Right cardiac atrium (tissue), 5 donors: ENCODE results near the gene NMT1. TPM values are rescaled to one million over a fixed set of nuclear protein-coding genes. Genes with fewer than 3 reads are reported as not detected.
A peak's percentile ranks its signal among the peaks of the same experiment; 100 is the strongest.

Experiments used
- ATAC-seq, 2 donors: fragments of 200-7000 bp; cut with Tn5 transposase; one replicate each; pipeline versions ENCODE4 v1.8.0 to v1.9.1; 2020; ENCODE audit warnings: moderate library complexity in 2 of 2, mild to moderate bottlenecking in 1 of 2
- DNase-seq, 3 donors: peaks; one replicate each; pipeline ENCODE4 v3.0.0-alpha.2; 2020
- H3K27ac ChIP-seq: one replicate; pipeline ENCODE4 v1.5.1; 2013; ENCODE audit warnings: mild to moderate bottlenecking, low read length, control low read depth, moderate library complexity
- H3K27me3 ChIP-seq: one replicate; pipeline ENCODE4 v1.6.1; 2013; ENCODE audit not compliant: control insufficient read depth, insufficient read depth
- H3K4me1 ChIP-seq: one replicate; pipeline ENCODE4 v1.6.1; 2013; ENCODE audit warnings: low read length; ENCODE audit not compliant: control insufficient read depth, insufficient read depth
- H3K4me3 ChIP-seq: one replicate; pipeline ENCODE4 v1.5.1; 2013; ENCODE audit warnings: low read length, control low read depth
- H3K9me3 ChIP-seq: one replicate; pipeline ENCODE4 v1.6.1; 2013; ENCODE audit warnings: low read length; ENCODE audit not compliant: control insufficient read depth
- WGBS: extraction: QIAGEN DNeasy Blood & Tissue Kit; methylation state at CpG from one replicate; pipeline ENCODE4 v1.1.7; 2013; 5-methylcytosine and 5-hydroxymethylcytosine counted together
- intact Hi-C, 4 donors: fragments of 100-400 bp; cut with DNase I; formaldehyde crosslinking; loops; one replicate each; pipeline versions ENCODE4 v1.11.0 to v1.14.0; 2022 to 2023
- polyA plus RNA-seq: library from polyadenylated mRNA; stranded (reverse); fragments of 200-250 nt; gene quantifications from one replicate; pipeline ENCODE4 v1.2.3, GENCODE V29; 2013
- total RNA-seq, 4 donors: library from RNA; stranded (reverse); fragmentation: NEBNext Ultra II Directional; extraction: Animal tissue kit (Norgen Biotek cat#: 25700); gene quantifications; one replicate each; pipeline ENCODE4 v1.2.1, GENCODE V29; 2021
- donor health status: healthy with polysubstance abuse.
- donor health status: DM: no; HTN: yes; CAD: no.
- donor health status: DM: no; HTN: no; CAD: no.
- donor health status: DM: no; HTN: yes; CAD: no; lungs with severe emphysema.
- donor health status: DM: yes; HTN: yes; CAD: no.

The NMT1 gene
- total and polyA plus RNA-seq, 5 donors, result 33.4 to 105 (median 66.5) TPM

DNA sequence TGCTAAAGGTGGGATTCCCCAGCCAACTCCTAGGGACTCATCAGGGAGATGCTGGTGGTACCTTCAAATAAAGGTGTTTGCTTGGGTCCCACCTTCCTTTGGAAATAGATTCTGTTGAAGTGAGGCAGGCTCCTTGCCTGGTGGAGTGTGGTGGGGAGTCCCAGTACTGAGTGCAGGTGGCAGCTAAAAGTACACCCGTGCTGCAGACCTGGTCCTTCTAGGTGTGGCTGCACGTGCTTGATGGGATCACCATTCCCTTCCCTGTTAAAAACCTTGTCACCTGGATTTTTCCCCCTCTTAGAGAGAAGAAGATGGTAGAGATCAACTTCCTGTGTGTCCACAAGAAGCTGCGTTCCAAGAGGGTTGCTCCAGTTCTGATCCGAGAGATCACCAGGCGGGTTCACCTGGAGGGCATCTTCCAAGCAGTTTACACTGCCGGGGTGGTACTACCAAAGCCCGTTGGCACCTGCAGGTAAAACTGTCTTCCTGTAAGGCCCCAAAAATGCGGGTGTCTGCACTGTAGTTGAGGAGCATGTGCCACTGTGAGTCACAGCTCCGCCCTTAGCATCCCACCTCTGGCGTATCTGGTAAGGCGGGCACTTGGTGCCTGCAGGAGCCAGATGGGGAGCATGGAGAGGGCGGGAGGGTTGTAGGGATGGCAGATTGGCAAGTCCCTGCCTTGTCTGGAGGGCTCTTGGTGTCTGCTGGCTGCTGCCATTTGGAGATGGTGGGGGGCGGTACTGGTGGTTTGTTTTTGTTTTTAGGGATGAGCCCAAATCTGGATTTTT, 37.2 kb downstream of the NMT1 start:
- intact Hi-C loops, result loop anchor here (2.0 to 10.0 kb wide), 5 partner anchors 34 to 183 kb away; partner anchors contain the start of genes PLCD3 (in 3 of the 4) and GFAP (in 2 of the 4)
- Histone ChIP-seq H3K4me1 (peaks cover 4% of the 10 kb centered on the region), H3K9me3 (no peaks in the 10 kb centered on the region), H3K27ac (no peak overlapping the region), H3K4me3 (no peak overlapping the region), H3K27me3 (no peaks in the 10 kb centered on the region)
- 85% methylated on average over 13 of the region's 13 CpGs for WGBS
- ATAC-seq (no peak), DNase-seq (peak in 2 of 3 donors; percentile 37 to 42)

DNA sequence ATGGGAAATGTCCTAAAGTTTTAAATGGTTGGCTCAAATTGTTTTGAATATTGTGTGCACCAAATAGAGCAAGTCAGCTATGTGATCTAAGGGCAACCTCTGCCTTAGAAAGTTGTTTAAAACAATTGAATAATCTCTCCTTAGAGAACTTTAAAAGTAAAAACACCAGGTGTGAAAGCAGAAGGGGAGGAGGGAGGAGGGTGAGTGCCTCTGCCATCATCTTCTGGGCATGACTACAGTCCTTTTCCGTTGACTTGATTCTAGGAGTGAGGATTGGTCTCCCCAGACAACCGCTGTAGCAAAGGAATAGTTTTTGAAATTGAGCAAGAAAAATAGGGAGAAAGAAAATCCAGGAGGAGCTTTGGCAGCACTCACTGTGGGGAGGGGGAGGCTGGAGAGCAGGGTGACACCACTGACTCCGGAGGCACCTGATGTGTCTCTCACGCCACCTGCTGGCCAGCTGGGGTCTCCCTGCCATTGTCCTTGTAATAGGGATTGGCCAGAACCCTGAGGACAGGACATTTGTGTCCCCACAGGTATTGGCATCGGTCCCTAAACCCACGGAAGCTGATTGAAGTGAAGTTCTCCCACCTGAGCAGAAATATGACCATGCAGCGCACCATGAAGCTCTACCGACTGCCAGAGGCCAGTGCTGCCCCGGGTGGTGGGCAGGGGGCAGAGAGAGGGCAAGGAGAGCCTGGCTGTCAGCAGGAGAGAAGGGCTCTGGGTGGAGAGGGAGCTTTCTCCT, 37.9 kb downstream of the NMT1 start:
- intact Hi-C loops, result loop anchor here (2.0 to 10.0 kb wide), 5 partner anchors 33 to 184 kb away; partner anchors contain the start of genes PLCD3 (in 3 of the 4) and GFAP (in 2 of the 4)
- Histone ChIP-seq H3K27ac (no peak overlapping the region), H3K4me1 (peaks cover 4% of the 10 kb centered on the region), H3K9me3 (no peaks in the 10 kb centered on the region), H3K4me3 (no peak overlapping the region), H3K27me3 (no peaks in the 10 kb centered on the region)
- peak; percentile 77 to 84 for ATAC-seq
- DNase-seq, result peak; percentile 86 to 96 (median 95)
- 44% methylated on average over 9 of the region's 9 CpGs for WGBS

DNA sequence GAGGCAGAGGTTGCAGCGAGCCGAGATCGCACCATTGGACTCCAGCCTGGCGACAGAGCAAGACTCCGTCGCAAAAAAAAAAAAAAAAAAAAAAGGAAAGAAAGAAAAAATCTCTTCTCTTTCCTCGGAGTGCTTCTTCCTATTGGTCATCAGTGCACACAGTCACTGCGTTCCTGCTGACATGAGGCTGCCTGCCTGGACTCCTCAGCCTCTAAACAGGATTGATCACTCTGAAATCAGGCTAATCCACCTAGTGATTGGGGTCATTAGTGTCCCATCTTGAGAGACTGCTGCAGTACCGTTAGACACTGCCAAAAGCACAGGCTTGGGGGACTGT, 40.4 kb downstream of the NMT1 start:
- DNase-seq (no peak), ATAC-seq (no peak)
- Histone ChIP-seq H3K4me1 (peaks cover 6% of the 10 kb centered on the region), H3K4me3 (no peak overlapping the region), H3K27me3 (no peaks in the 10 kb centered on the region), H3K9me3 (no peaks in the 10 kb centered on the region), H3K27ac (peak overlapping the region; percentile 54)
- intact Hi-C loops, result no loop called here
- 67% methylated on average over 9 of the region's 9 CpGs for WGBS

DNA sequence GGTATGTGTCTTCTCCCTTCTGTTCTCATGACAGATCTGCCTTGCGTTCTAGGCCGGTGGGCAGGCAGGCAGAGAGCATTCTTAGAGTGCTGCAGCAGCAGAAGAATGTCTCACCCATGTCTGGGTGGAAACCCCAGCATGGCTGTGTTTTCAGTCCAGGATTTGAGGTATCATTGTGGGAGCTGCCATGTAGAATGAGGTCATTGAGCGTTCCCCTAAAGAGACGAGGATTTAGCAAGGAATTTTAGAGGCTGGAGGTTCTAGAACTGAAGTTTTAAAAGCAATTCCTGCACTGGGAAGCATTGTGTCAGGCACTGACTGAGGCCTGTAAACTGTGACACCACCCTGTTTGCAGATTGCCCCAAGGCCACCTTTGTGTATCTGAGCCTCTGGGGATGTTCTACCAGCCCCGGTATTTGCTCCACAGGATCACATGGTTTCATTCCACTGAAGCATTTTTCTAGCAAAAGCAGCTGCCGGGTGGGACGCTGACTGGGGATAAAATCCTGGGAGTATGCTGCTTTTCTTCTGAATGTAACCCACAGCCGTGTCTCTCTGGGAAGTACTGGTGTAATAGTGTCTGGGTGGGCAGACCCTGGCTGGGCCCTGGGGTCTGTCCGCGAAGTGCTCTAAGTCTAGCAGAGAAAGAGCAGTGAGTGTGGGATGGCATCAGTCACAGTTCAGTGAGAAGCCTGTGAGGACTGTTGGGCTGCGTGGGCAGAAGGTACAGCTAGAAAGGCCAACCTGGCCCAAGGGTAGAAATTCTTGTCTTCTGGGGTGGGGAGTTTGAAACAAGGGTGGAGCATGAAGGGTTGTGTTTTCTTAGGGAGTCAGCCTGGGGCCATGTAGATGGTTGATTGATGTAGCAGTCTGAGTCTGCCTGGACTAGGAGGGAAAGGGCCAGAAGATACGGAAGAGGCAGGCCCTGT, 41.0 kb downstream of the NMT1 start:
- ATAC-seq (no peak), DNase-seq (peak in 2 of 3 donors; percentile 24 to 42)
- WGBS, result 74% methylated on average over 12 of the region's 12 CpGs
- Histone ChIP-seq H3K27ac (peak overlapping the region; percentile 54), H3K4me1 (peaks cover 6% of the 10 kb centered on the region), H3K27me3 (no peaks in the 10 kb centered on the region), H3K9me3 (no peaks in the 10 kb centered on the region), H3K4me3 (no peak overlapping the region)
- intact Hi-C loops, result no loop called here

DNA sequence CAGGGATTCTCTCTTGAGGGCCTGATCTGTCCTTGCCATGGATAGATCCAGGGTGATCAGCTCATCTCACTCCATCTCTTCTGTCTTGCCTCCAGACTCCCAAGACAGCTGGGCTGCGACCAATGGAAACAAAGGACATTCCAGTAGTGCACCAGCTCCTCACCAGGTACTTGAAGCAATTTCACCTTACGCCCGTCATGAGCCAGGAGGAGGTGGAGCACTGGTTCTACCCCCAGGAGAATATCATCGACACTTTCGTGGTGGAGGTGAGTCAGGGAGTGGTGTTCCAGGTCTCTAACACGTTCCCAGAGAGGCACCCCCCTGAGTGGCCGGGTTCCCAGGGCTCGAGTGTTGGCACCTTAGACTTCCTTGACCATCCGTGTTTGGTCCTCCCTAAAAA, 41.7 kb downstream of the NMT1 start:
- H3K27me3 ChIP-seq, result no peaks in the 10 kb centered on the region
- no peaks in the 10 kb centered on the region for H3K9me3 ChIP-seq
- DNase-seq (peak in 1 of 3 donors; percentile 36), ATAC-seq (no peak)
- WGBS, result 69% methylated on average over 9 of the region's 9 CpGs
- no peak overlapping the region for H3K4me3 ChIP-seq
- peak overlapping the region; percentile 44 for H3K27ac ChIP-seq
- H3K4me1 ChIP-seq, result peaks cover 6% of the 10 kb centered on the region
- intact Hi-C loops, result no loop called here

DNA sequence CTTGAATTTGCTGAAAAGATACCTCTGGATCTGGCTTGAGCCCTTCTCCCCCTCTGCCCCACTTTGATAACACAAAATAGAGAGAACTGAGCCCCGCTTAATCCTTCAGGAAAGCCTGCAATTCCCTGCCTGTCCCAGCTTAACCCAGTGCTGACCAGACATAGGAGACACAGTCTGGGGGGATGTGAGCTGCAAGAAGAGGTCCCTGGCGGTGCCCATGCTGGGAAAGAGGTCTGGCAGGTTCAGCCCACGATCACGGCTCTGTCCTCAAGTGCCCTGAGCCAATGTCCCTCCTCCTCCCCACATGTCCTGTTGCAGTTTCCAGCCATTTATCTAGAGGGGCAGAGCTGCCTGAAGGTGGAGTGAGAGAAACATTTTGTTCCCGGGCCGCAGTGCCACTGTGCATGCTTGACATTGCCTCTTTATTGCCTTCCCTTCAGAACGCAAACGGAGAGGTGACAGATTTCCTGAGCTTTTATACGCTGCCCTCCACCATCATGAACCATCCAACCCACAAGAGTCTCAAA, 42.2 kb downstream of the NMT1 start:
- DNase-seq (peak in 1 of 3 donors; percentile 70), ATAC-seq (peak; percentile 57)
- Histone ChIP-seq H3K9me3 (no peaks in the 10 kb centered on the region), H3K27me3 (no peaks in the 10 kb centered on the region), H3K4me1 (peaks cover 6% of the 10 kb centered on the region), H3K4me3 (no peak overlapping the region), H3K27ac (peak overlapping the region; percentile 79)
- intact Hi-C loops, result no loop called here
- WGBS, result 59% methylated on average over 9 of the region's 9 CpGs

DNA sequence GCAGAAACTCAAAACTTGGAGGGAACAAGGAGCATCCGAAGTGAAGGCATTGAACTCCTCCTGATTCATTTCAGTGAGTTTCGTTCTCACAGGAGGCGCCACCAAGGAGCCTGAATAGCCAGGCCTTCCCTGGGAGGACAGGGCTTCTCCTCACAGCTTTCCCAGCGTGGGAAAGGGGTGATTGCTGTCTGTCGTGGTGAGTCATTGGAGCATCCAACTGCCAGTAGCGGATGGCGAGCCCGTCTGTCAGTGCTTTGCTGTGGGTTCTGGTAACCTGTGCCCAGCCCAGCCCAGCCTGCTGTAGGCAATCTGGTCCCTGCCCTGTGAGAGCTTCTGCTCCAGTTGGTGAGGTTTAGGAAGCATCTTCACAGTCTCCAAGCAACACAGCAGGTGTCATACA, 42.9 kb downstream of the NMT1 start:
- no peaks in the 10 kb centered on the region for H3K9me3 ChIP-seq
- H3K4me3 ChIP-seq, result no peak overlapping the region
- H3K4me1 ChIP-seq, result peaks cover 6% of the 10 kb centered on the region
- no peak for DNase-seq
- intact Hi-C loops, result no loop called here
- peak overlapping the region; percentile 79 for H3K27ac ChIP-seq
- no peaks in the 10 kb centered on the region for H3K27me3 ChIP-seq
- ATAC-seq, result no peak
- whole genome bisulfite sequencing, result 84% methylated on average over 8 of the region's 8 CpGs

DNA sequence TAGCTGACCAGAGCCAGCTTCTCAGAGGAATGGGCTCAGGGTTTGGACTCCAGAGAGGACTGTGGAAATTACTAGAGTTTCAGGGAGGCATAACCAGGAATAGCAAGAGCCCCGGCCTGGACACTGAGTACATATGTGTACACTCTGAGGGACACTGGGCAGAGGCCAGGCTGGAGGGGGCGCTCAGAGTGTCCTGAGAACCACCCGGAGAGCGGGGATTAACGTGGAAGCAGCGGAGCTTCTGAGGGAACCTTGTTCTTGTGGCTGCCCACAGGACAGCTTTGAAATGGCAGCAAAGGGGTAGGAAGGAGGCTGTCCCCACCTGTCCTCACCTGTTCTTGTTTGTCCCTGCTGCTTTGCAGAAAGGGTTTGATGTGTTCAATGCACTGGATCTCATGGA, 43.4 kb downstream of the NMT1 start:
- Histone ChIP-seq H3K9me3 (no peaks in the 10 kb centered on the region), H3K27me3 (no peaks in the 10 kb centered on the region), H3K27ac (peak overlapping the region; percentile 79), H3K4me3 (no peak overlapping the region), H3K4me1 (peaks cover 6% of the 10 kb centered on the region)
- no peak for ATAC-seq
- intact Hi-C loops, result no loop called here
- WGBS, result 89% methylated on average over 6 of the region's 6 CpGs
- peak in 2 of 3 donors; percentile 10 to 63 for DNase-seq

DNA sequence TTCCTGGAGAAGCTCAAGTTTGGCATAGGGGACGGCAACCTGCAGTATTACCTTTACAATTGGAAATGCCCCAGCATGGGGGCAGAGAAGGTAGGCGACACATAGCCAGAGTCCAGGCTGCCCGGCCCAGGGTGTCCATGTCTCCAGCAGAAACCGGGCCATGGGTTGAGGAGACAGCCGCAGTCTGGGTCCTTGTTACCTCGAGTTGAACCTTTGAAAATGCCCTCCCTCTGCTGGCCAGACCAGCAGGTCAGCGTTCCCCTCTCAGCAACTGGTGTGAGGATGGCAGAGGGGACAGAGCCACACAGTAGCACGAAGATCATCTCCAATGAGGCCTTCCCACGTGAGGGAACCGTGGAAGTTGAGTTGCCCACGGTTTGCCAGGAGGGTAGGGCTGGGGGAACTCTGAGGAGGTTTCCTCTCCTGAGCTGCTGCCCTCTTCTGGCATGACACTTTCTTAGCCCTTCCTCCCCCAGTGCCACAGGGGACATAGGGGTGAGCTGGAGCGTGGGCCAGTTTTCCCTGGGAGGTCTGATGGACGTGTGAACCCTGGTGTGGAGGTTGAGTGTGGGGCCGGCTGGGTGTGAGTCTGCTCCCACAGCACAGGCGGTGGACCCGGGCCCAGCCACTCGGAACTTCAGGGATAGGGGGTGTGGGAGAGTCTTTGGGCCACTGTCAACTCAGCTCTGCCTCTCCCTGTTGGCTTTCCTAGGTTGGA, 43.9 kb downstream of the NMT1 start:
- Histone ChIP-seq H3K4me3 (no peak overlapping the region), H3K4me1 (peaks cover 6% of the 10 kb centered on the region), H3K27ac (peak overlapping the region; percentile 14), H3K9me3 (no peaks in the 10 kb centered on the region), H3K27me3 (no peaks in the 10 kb centered on the region)
- ATAC-seq (no peak), DNase-seq (peak in 1 of 3 donors; percentile 49)
- 75% methylated on average over 17 of the region's 17 CpGs for WGBS
- intact Hi-C loops, result no loop called here

DNA sequence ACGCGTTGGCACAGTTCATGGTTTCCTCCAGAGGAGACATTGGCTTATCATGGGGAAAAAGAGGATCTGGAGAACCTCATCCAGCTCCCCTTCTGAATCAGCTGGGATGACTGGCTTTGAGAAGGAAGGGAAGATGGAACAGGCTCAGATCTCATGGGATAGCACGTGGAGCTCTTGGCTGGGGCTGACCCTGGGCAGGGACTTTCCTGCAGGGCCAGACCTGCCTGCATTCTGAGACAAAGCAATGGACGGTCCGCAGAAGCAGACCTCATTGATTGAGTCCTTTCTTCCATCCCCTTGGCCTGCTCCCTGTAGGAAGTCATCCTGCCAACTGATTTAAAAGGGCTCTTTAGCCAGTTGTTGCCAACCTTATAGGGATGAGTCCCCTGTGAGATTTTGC, 45.0 kb downstream of the NMT1 start:
- ATAC-seq, result no peak
- intact Hi-C loops, result no loop called here

More for the DNA sequence above, 45.0 kb downstream of the NMT1 start:
- H3K9me3 ChIP-seq, result no peaks in the 10 kb centered on the region
- H3K4me1 ChIP-seq, result peaks cover 10% of the 10 kb centered on the region
- 81% methylated on average over 5 of the region's 5 CpGs for WGBS
- no peak overlapping the region for H3K4me3 ChIP-seq
- H3K27ac ChIP-seq, result no peak overlapping the region
- no peaks in the 10 kb centered on the region for H3K27me3 ChIP-seq
- DNase-seq, result peak in 1 of 3 donors; percentile 39
